22Rv1 (cell line): Measurements from ENCODE around the gene MED25.

Experiments
- H3K27ac ChIP-seq: fragments of 450-650 bp; 2 replicates; pipeline ENCODE4 v1.5.1; 2017
- ZFX ChIP-seq: fragments of 450-650 bp; IDR thresholded peaks from 2 replicates; pipeline ENCODE4 v1.6.1; 2017; ENCODE audit warnings: antibody characterized with exemption, borderline replicate concordance
- TF ChIP-seq, protein P1 (sequence below): fragments of 450-650 bp; IDR thresholded peaks from 2 replicates; pipeline ENCODE4 v1.5.1; 2017; ENCODE audit warnings: mild to moderate bottlenecking

The MED25 gene

DNA sequence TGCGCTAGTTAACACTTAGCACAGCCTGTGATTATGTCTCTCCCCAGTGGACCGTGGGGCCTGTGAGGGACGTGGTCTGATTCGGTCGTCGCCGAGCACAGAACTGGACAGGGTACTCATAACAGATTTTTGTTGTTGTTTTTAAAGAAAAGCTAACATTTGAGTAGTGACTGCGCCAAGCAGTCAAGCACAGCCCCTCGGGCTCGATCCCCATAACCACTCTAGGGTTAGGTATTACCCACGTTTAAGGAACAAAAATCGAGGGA, 32.1 kb downstream of the MED25 start:
- H3K27ac ChIP-seq, result peak overlapping the region; percentile 96
- TF ChIP-seq ZFX, result no peak
- TF ChIP-seq, protein P1, sequence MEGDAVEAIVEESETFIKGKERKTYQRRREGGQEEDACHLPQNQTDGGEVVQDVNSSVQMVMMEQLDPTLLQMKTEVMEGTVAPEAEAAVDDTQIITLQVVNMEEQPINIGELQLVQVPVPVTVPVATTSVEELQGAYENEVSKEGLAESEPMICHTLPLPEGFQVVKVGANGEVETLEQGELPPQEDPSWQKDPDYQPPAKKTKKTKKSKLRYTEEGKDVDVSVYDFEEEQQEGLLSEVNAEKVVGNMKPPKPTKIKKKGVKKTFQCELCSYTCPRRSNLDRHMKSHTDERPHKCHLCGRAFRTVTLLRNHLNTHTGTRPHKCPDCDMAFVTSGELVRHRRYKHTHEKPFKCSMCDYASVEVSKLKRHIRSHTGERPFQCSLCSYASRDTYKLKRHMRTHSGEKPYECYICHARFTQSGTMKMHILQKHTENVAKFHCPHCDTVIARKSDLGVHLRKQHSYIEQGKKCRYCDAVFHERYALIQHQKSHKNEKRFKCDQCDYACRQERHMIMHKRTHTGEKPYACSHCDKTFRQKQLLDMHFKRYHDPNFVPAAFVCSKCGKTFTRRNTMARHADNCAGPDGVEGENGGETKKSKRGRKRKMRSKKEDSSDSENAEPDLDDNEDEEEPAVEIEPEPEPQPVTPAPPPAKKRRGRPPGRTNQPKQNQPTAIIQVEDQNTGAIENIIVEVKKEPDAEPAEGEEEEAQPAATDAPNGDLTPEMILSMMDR, result no peak

DNA sequence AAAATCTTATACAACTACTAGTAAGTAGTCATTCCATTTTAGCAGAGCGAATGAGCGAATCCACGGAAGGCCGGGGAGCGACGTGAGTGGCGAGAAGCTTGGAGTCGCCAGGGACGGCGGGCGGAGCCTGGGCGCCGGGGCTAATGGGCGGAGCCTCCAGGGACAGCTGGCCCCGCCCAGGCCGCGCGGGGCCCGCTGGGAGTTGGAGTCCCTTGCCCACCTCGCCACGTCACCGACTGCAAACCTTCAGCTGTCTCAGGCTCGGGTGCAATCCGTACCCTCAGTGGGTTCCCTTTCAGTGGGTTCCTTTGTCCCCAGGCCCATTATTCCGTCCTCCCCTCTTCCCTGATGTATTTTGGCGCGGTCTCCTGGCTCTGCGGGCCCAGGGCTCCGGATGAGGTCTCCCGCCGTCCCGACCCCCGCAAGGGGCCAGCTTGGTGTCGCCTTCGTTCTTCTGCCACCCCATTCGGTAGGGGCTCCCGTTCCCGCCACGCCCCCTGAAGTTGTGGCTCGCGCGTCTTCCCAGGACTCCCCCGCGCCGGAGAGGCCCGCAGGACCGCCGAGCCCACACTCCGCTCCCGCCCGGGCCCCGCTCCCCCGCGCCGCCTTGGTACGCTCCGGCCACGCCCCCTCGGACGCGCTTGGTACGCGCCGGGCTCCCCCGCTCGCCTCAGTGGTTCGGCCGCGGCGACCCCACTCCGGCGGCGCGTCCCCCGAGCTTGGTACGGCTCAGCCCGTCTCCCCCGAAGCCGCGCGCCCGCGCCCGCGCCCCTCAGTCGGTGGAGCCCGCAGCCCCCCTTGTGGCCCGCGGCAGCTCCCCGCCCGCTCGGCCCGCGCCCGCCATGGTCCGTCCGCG, 32.6 kb downstream of the MED25 start, which contains the start of gene PTOV1:
Gene PTOV1 (plus strand): TSS at position 673 of the 856 bp plus-strand sequence.
- peak within 1 kb of the TSS; percentile 96 for H3K27ac ChIP-seq
- TF ChIP-seq, protein P1, result no peak

DNA sequence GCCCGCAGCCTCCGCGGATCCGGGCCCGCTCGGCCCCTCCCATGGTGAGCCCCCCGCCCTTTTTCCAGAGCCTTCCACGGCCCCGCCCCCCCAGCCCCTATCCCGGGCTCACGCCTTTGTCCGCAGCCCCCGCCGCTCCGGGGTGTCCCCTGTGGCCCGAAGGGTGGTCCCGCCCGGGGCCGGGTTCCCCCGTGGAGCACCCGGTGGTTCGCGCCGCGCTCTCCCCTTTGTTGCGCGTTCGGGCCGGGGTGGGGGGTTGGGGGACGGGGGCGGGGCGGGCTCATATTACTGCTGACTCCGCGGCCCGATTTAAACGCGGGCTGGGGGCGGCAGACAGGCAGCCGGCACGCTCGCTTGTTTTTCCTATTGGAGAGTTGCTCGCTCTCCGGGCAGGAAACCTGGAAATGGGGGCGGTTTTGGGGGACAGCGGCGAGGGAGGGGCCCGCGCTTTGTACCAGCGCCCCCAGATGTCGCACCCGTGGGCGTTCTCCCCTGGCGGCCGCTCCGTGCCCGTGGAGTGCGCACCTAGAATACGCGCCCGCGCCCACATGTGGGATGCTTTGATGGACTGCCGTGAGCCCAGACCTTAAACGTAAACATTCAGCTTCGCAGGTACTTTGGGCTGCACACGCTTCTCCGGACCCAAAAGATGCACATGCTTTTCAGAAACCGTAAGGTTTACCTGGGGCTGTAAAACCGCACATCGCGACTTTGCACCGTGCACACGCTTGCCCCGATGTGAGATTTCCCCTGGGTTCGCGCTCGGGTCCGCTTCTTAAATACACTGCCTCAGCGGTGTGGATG, 33.6 kb downstream of the MED25 start:
- TF ChIP-seq, protein P1, result no peak
- no peak for TF ChIP-seq ZFX
- H3K27ac ChIP-seq, result peak overlapping the region; percentile 96

DNA sequence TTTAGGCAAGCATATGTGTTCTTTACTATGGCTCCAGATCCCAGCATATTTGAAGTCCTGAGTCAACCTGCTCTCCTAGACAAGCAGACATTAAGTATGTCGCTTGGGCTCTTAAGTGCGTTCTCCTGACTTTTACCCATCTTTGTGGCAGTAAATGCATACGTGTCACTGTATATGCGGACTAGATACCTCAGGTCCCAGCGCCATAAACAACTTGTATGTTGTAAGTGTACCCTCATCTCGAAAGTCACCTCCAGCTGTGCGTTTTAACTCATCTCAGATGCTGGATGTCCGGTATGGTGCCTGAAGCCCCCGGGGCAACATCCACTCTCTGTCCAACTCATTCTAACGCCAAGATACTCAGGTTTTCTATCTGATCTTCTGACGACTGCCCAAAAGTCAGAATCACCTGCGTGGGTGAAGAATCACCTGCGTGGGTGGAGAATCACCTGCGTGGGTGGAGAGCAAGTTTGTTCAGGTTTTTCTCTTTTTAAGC, 34.6 kb downstream of the MED25 start:
- no peak for TF ChIP-seq ZFX
- TF ChIP-seq, protein P1, result no peak
- H3K27ac ChIP-seq, result peak overlapping the region; percentile 96

DNA sequence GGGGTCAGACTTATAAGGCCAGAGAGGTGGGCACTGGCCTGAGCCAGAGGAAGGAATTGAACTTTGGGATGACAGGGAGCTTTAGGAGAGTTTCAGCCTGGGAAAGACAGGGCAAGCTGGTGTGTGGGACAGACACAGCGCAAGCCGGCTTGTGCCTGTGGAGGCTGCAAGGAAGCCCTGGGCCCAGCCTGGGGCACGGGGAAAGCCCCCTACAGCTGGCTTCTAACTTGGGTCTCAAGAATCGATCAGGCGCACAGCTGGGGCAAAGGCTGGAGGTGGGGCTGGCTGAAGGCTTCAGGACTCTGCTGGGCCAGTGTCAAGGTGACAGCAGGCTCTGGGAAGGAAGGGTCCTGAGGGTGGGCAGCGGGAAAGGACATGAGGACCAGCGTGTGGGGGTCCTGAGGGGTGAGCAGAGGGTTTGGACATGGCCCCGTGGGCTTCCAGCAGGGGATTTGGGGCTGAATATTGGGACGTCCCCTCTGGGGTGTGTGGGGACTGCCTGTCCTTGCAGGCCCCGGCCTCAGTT, 35.8 kb downstream of the MED25 start:
- no peak for TF ChIP-seq ZFX
- peak overlapping the region; percentile 96 for H3K27ac ChIP-seq

DNA sequence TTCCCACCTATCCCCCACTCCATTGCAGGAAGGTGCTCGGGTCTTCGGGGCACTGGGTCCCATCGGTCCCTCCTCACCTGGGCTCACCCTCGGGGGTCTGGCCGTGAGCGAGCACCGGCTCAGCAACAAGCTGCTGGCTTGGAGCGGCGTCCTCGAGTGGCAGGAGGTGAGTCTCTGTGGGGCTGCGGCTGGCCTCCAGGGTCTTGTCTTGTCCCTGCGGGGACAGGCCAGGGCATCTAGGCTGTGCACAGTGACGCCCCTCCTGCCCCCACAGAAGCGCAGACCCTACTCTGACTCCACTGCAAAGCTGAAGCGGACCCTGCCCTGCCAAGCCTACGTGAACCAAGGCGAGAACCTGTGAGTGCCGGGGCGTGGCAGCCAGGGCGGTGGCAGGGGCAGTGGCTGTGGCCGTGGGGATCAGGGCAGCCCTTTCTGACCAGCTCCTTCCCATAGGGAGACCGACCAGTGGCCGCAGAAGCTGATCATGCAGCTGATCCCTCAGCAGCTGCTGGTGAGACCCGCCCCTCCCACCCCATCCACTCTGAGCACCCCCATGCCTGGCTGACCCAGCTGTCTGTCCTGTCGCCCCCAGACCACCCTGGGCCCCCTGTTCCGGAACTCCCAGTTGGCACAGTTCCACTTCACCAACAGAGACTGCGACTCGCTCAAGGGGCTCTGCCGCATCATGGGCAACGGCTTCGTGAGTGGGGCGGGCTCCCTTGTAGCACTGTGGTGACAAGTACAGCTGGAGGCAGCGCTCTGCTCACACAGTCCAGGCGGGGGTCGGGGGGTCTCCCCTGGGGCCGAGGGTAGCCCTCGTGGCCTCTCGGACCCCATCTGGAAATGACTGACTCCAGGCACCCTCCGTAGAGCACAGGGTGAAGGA, 36.5 kb downstream of the MED25 start:
- peak overlapping the region; percentile 96 for H3K27ac ChIP-seq
- no peak for TF ChIP-seq ZFX
- TF ChIP-seq, protein P1, result no peak

DNA sequence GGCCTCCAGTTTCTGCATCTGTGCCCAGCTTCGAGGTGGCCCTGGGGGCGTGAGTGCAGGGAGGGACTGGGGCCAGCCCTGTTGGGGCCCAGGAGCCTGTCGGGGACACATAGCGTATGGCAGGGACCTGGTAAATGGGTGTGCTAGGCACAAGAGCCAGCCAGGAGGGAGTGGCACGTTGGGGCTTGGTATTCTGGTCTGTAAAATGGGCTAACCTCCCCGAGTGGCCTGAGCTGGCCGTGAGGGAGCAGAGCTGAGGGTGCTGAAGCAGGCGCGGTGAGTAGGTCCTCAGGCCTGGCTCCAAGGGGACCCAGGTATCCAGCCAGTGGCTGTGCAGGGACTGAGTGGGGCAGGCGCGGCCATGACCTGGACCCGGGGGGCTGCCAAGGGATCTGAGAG, 37.2 kb downstream of the MED25 start:
- H3K27ac ChIP-seq, result peak overlapping the region; percentile 96

More for the DNA sequence above, 37.2 kb downstream of the MED25 start:
- TF ChIP-seq, protein P1, result no peak
- no peak for TF ChIP-seq ZFX
